Aorta (tissue), 4 donors: ENCODE measurements around the gene C3orf33. TPM values are rescaled to one million over a fixed set of nuclear protein-coding genes. Genes with fewer than 3 reads are reported as not detected.

Source experiments
- polyA plus RNA-seq, 2 donors: library from polyadenylated mRNA; stranded (reverse); fragments of 200-250 nt; gene quantifications; one replicate each; pipeline ENCODE4 v1.2.3, GENCODE V29; 2013
- total RNA-seq, 2 donors: library from RNA; stranded (reverse); fragmentation: NEBNext Ultra II Directional; extraction: Animal tissue kit (Norgen Biotek cat#: 25700); gene quantifications; one replicate each; pipeline ENCODE4 v1.2.1, GENCODE V29; 2021
- donor health status: healthy with polysubstance abuse.
- donor health status: Bipolar disorder and iron deficiency.
- donor health status: DM: no; HTN: no; CAD: no.
- donor health status: DM: yes; HTN: yes; CAD: no.

The C3orf33 gene
- total and polyA plus RNA-seq, 4 donors = 0.50 to 5.2 (median 2.0) TPM

Other genes starting within 250 kb of the C3orf33 start
- under 1 TPM in 1 of 2 donors, not detected in 1; 0.57 TPM for gene PLCH1, start 61.2 kb downstream of the C3orf33 start, total RNA-seq
- gene PLCH1, start 61.2 kb downstream of the C3orf33 start, polyA plus RNA-seq = under 1 TPM in 1 of 2 donors, not detected in 1; 0.08 TPM
- 10 to 100 TPM; 27.1 to 28.5 TPM for gene SLC33A1, start 48.1 kb upstream of the C3orf33 start, total RNA-seq
- gene SLC33A1, start 48.1 kb upstream of the C3orf33 start, polyA plus RNA-seq = 10 to 100 TPM in 1 of 2 donors, 1 to 10 TPM in 1; 3.4 to 13.4 TPM
- 10 to 100 TPM; 40.2 to 43.2 TPM for gene GMPS, start 64.4 kb upstream of the C3orf33 start, total RNA-seq
- 10 to 100 TPM; 14.9 to 21.8 TPM for gene GMPS, start 64.4 kb upstream of the C3orf33 start, polyA plus RNA-seq